Breast epithelium (tissue), 4 donors: ENCODE measurements around the gene SLC11A1. TPM values are rescaled to one million over a fixed set of nuclear protein-coding genes. Genes with fewer than 3 reads are reported as not detected.

Source experiments
- DNase-seq, 2 donors: peaks; one replicate each; pipeline ENCODE4 v3.0.0-alpha.2; 2019; ENCODE audit warnings: low spot score in 2 of 2
- H3K27ac ChIP-seq, 2 donors: fragments of 200-600 bp; sonication (generic) in 1 of 2; one replicate each; pipeline ENCODE4 v1.5.1; 2016 to 2019; ENCODE audit warnings: mild to moderate bottlenecking in 1 of 2
- H3K27me3 ChIP-seq, 2 donors: fragments of 200-600 bp; sonication (generic) in 1 of 2; one replicate each; pipeline versions ENCODE4 v1.5.1 to v1.6.0; 2017 to 2019; ENCODE audit warnings: control low read depth in 1 of 2, mild to moderate bottlenecking in 1 of 2
- H3K36me3 ChIP-seq: fragments of 200-600 bp; one replicate; pipeline ENCODE4 v1.5.1; 2019
- H3K4me1 ChIP-seq, 2 donors: fragments of 200-600 bp; sonication (generic); one replicate each; pipeline ENCODE4 v1.5.1; 2016 to 2019; ENCODE audit warnings: control low read depth in 1 of 2
- H3K4me3 ChIP-seq, 3 donors: fragments of 200-600 bp; sonication (generic); 1 replicate in 2 of 3; 2 replicates in 1 of 3; pipeline ENCODE4 v1.5.1; 2016 to 2019; ENCODE audit warnings: mild to moderate bottlenecking in 3 of 3, moderate library complexity in 2 of 3
- H3K9me3 ChIP-seq, 2 donors: fragments of 200-600 bp; sonication (generic) in 1 of 2; one replicate each; pipeline ENCODE4 v1.5.1; 2016 to 2019; ENCODE audit warnings: control low read depth in 1 of 2
- CTCF ChIP-seq, 3 donors: fragments of 450-650 bp; IDR thresholded peaks; one replicate each; pipeline ENCODE4 v1.5.1; 2016 to 2017; ENCODE audit warnings: antibody characterized with exemption in 3 of 3, mild to moderate bottlenecking in 3 of 3, moderate library complexity in 3 of 3
- POLR2A ChIP-seq: fragments of 450-650 bp; IDR thresholded peaks from one replicate; pipeline ENCODE4 v1.6.1; 2016; ENCODE audit warnings: antibody characterized with exemption, mild to moderate bottlenecking, moderate library complexity
- POLR2AphosphoS5 ChIP-seq, 3 donors: sonication (generic); formaldehyde crosslinking; IDR thresholded peaks; one replicate each; pipeline ENCODE4 v1.6.1; 2017; ENCODE audit warnings: antibody characterized with exemption in 3 of 3
- intact Hi-C: fragments of 100-400 bp; cut with DNase I; formaldehyde crosslinking; loops from one replicate; pipeline ENCODE4 v1.15.1; 2023; ENCODE audit warnings: low total_unique reads
- total RNA-seq, 3 donors: library from RNA; depleted of rRNA; stranded (reverse); fragments of >200 nt; gene quantifications; one replicate each; pipeline ENCODE4 v1.1.0, GENCODE V29; 2016

SLC11A1 gene
- total RNA-seq, 3 donors from 2014 or later: 14.4 to 53.4 (median 17.9) TPM

- no peak for DNase-seq
- Histone ChIP-seq H3K4me3 (no peak overlapping the region), H3K9me3 (no peaks in the 10 kb centered on the region), H3K27me3 (no peaks in the 10 kb centered on the region), H3K27ac (no peak overlapping the region), H3K4me1 (no peaks in the 10 kb centered on the region), H3K36me3 (no peaks in the 10 kb centered on the region)
- intact Hi-C loops: no loop called here
- TF ChIP-seq POLR2A (no peak), CTCF (IDR thresholded peaks at IDR 0.05) (no peak), POLR2AphosphoS5 (IDR thresholded peaks at IDR 0.05) (no peak)
These were observed 21.6 kb upstream of the SLC11A1 start for GRCh38 chr2:218360453-218360852.

DNA sequence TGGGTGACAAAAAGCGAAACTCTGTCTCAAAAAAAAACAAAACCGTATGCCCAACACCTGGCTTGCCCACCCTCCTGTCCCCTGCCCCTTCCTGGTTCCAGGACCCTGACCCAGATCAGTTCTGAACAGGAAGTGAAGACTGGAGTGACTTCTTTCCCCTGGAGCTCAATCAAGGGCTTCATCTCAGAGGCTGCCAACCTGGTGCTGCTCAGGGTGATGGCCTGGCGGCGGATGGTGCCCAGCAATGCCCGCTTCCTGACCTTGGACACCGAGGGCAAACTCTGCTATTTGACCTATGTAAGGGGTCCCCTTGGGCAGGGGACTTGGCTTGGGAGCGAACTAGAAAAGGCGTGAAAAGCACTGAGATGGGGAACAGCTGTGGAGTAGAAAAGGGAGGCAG, 19.5 kb upstream of the SLC11A1 start:
- intact Hi-C loops: no loop called here
- H3K4me3 ChIP-seq: no peak overlapping the region
- H3K36me3 ChIP-seq: no peaks in the 10 kb centered on the region
- peaks cover 0 to 7% of the 10 kb centered on the region in 2 donors for H3K9me3 ChIP-seq
- no peaks in the 10 kb centered on the region for H3K27me3 ChIP-seq
- TF ChIP-seq POLR2A (no peak), POLR2AphosphoS5 (IDR thresholded peaks at IDR 0.05) (no peak), CTCF (IDR thresholded peaks at IDR 0.05) (no peak)
- no peak for DNase-seq
- H3K4me1 ChIP-seq: no peaks in the 10 kb centered on the region
- H3K27ac ChIP-seq: no peak overlapping the region

- no peaks in the 10 kb centered on the region for H3K27me3 ChIP-seq
- no peak overlapping the region for H3K27ac ChIP-seq
- DNase-seq: no peak
- no peaks in the 10 kb centered on the region for H3K36me3 ChIP-seq
- TF ChIP-seq POLR2AphosphoS5 (IDR thresholded peaks at IDR 0.05): no peak
- TF ChIP-seq CTCF (IDR thresholded peaks at IDR 0.05): no peak
- TF ChIP-seq POLR2A: no peak
- H3K4me1 ChIP-seq: no peaks in the 10 kb centered on the region
- intact Hi-C loops: no loop called here
- H3K4me3 ChIP-seq: no peak overlapping the region
- peaks cover 0 to 7% of the 10 kb centered on the region in 2 donors for H3K9me3 ChIP-seq
These were observed 18.3 kb upstream of the SLC11A1 start for GRCh38 chr2:218363736-218364135.

GRCh38 chr2:218364196-218364595, 17.9 kb upstream of the SLC11A1 start:
- no peak overlapping the region for H3K27ac ChIP-seq
- DNase-seq: no peak
- no peaks in the 10 kb centered on the region for H3K27me3 ChIP-seq
- TF ChIP-seq POLR2A: no peak
- no peak for TF ChIP-seq POLR2AphosphoS5 (IDR thresholded peaks at IDR 0.05)
- TF ChIP-seq CTCF (IDR thresholded peaks at IDR 0.05): no peak
- no peaks in the 10 kb centered on the region for H3K36me3 ChIP-seq
- H3K4me1 ChIP-seq: no peaks in the 10 kb centered on the region
- H3K4me3 ChIP-seq: no peak overlapping the region
- intact Hi-C loops: no loop called here
- H3K9me3 ChIP-seq: peaks cover 0 to 7% of the 10 kb centered on the region in 2 donors

- Histone ChIP-seq H3K4me3 (peak overlapping the region; percentile 42 to 86 (median 65)), H3K27me3 (no peaks in the 10 kb centered on the region), H3K27ac (peak overlapping the region; percentile 93 to 99), H3K9me3 (peaks cover 0 to 7% of the 10 kb centered on the region in 2 donors), H3K4me1 (no peaks in the 10 kb centered on the region), H3K36me3 (no peaks in the 10 kb centered on the region)
- TF ChIP-seq CTCF (IDR thresholded peaks at IDR 0.05) (no peak), POLR2AphosphoS5 (IDR thresholded peaks at IDR 0.05) (no peak), POLR2A (no peak)
- intact Hi-C loops: no loop called here
- DNase-seq: no peak
These were observed 15.3 kb upstream of the SLC11A1 start for GRCh38 chr2:218366621-218367414.
